ENCODE results near the gene BUD31.

- TF ChIP-seq CHD1 (IDR thresholded peaks at IDR 0.05; ENCODE audit: low read depth, low read length) (no peak), CTCF (conservative IDR thresholded peaks at IDR 0.05; ENCODE audit: low read depth, low read length) (no peak), RFX5 (IDR thresholded peaks at IDR 0.05; ENCODE audit: low read depth, low read length) (no peak), POLR2A (IDR thresholded peaks at IDR 0.05; ENCODE audit: low read depth, low read length) (no peak), MXI1 (IDR thresholded peaks at IDR 0.05; ENCODE audit: borderline replicate concordance, low read depth, low read length) (no peak), RCOR1 (IDR thresholded peaks at IDR 0.05; ENCODE audit: insufficient replicate concordance, low read length) (no peak), ELK1 (IDR thresholded peaks at IDR 0.05; ENCODE audit: borderline replicate concordance, low read depth, low read length) (no peak), RAD21 (IDR thresholded peaks at IDR 0.05; ENCODE audit: low read length) (no peak), MAFK (IDR thresholded peaks at IDR 0.05; ENCODE audit: low read depth, low read length) (no peak), MAZ (IDR thresholded peaks at IDR 0.05; ENCODE audit: borderline replicate concordance, low read depth, low read length) (no peak), CEBPB (IDR thresholded peaks at IDR 0.05; ENCODE audit: low read depth, low read length) (no peak)
Observed at GRCh38 chr7:99387912-99388311, 20.9 kb upstream of the BUD31 start.

Data from IMR-90 (cell line).